HUES64 (cell line): Measurements from ENCODE around the gene CTNNA2.

Experiments used
- H3K27ac ChIP-seq: 2 replicates; pipeline ENCODE4 v1.7.0; 2013; ENCODE audit warnings: low read depth, low read length, inconsistent platforms
- H3K27me3 ChIP-seq: 2 replicates; pipeline ENCODE4 v1.6.1; 2013; ENCODE audit warnings: mild to moderate bottlenecking, low read length; ENCODE audit not compliant: insufficient read depth
- H3K36me3 ChIP-seq: 2 replicates; pipeline ENCODE4 v1.6.1; 2013; ENCODE audit warnings: mild to moderate bottlenecking, low read length; ENCODE audit not compliant: insufficient read depth
- H3K4me1 ChIP-seq: 2 replicates; pipeline ENCODE4 v1.6.1; 2013; ENCODE audit warnings: mild to moderate bottlenecking, low read length, moderate library complexity; ENCODE audit not compliant: insufficient read depth
- H3K4me3 ChIP-seq: 2 replicates; pipeline ENCODE4 v1.5.1; 2013; ENCODE audit warnings: mild to moderate bottlenecking, low read length, moderate library complexity
- H3K9ac ChIP-seq: 2 replicates; pipeline ENCODE4 v1.6.1; 2013; ENCODE audit warnings: mild to moderate bottlenecking, low read depth, low read length
- H3K9me3 ChIP-seq: 2 replicates; pipeline ENCODE4 v1.6.1; 2013; ENCODE audit warnings: low read depth, low read length; ENCODE audit not compliant: insufficient read depth
- WGBS: fragments of 150-250, 120-280 bp; methylation state at CpG from one replicate; pipeline ENCODE4 v1.1.7; 2013; ENCODE audit warnings: missing lambda C conversion rate; 5-methylcytosine and 5-hydroxymethylcytosine counted together

The CTNNA2 gene

DNA sequence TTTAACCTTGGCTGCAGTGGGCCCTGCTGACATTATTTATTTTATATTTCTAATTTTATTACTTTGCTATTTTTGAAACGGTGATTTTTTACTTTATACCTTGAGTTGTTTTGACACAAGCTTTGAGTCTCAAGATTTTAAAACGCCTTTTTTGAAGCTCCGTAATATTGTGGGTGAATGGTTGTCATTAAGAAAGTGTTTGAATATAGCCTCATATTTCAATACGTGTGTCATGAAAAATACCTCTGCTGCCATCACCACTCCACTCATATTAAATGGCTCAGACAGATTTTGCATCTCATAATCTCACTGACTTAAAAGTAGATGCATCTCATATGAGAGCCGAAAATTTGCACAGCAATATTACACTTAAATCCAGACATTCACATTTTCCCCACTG lies 106.6 kb downstream of the CTNNA2 start:
- H3K27ac ChIP-seq, result no peak overlapping the region

DNA sequence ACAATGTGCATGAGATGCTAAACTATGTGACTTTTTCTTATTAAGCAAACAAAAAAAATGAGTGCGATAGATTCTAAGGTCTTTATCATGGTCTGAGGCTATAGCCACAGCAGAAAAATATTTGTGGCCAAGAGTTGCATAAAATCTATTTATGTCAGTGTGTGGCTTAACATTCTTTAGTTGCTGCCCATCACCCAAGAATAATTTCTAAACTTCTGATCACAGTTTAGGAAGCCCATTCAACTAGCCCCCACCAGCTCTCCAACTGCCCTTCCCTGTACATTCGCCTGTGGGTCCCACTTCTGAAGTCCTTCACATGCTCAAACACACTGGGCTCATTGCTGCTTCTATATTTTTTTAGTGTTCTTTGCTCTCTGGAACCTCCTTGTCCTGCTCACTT lies 107.1 kb downstream of the CTNNA2 start:
- Histone ChIP-seq H3K9ac (no peak overlapping the region), H3K9me3 (no peaks in the 10 kb centered on the region), H3K27me3 (no peaks in the 10 kb centered on the region), H3K27ac (no peak overlapping the region), H3K4me3 (no peak overlapping the region), H3K4me1 (no peaks in the 10 kb centered on the region), H3K36me3 (no peaks in the 10 kb centered on the region)
- 93% methylated on average over 2 of the region's 2 CpGs for WGBS

More for the DNA sequence above, 106.6 kb downstream of the CTNNA2 start:
- H3K9ac ChIP-seq, result no peak overlapping the region
- no peaks in the 10 kb centered on the region for H3K36me3 ChIP-seq
- no peaks in the 10 kb centered on the region for H3K9me3 ChIP-seq
- no peaks in the 10 kb centered on the region for H3K27me3 ChIP-seq
- H3K4me1 ChIP-seq, result no peaks in the 10 kb centered on the region
- H3K4me3 ChIP-seq, result no peak overlapping the region
- WGBS, result 96% methylated on average over 5 of the region's 5 CpGs

DNA sequence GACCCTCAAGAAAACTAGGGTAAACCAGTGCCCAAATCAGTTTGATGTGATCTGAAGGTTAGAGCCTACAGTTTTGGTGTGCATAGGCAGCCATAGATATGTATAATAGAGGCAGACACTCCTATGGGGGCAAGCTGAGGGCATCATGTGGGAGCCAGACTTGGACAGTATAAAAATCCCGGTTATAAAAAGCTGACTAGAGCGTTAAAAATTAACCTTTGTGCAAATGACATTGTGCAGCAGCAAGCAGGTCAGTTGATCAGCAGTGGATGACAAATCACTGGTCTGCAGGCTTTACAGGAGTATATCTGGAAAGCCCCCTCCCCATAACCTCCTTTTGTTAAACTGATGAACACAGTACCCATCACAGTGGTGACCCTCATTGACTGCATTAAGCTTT lies 107.8 kb downstream of the CTNNA2 start:
- Histone ChIP-seq H3K9me3 (no peaks in the 10 kb centered on the region), H3K4me1 (no peaks in the 10 kb centered on the region), H3K4me3 (no peak overlapping the region), H3K36me3 (no peaks in the 10 kb centered on the region), H3K27ac (no peak overlapping the region), H3K27me3 (no peaks in the 10 kb centered on the region), H3K9ac (no peak overlapping the region)
- 96% methylated on average over 2 of the region's 2 CpGs for WGBS

DNA sequence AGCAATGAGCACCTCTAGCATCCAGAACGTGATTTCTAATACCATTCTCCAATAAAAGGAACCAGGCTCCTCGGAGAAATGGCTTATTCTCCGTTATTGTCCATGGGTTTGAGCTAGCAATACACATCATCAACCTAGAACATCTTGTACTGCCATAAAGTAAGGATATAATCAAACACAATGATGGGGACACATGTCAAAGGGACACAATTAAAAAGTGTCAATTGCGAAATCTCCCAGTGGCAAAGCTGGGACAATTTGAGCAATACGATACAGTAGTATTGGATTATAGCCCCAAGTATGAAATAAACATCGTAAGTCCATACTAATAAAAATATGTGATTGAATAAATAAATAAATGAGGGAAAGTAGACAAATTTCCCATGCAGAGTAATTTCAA lies 108.4 kb downstream of the CTNNA2 start:
- no peak overlapping the region for H3K27ac ChIP-seq
- H3K36me3 ChIP-seq, result no peaks in the 10 kb centered on the region
- no peak overlapping the region for H3K9ac ChIP-seq
- WGBS, result 96% methylated on average over 5 of the region's 6 CpGs
- no peaks in the 10 kb centered on the region for H3K9me3 ChIP-seq
- H3K4me1 ChIP-seq, result no peaks in the 10 kb centered on the region
- no peaks in the 10 kb centered on the region for H3K27me3 ChIP-seq
- no peak overlapping the region for H3K4me3 ChIP-seq

DNA sequence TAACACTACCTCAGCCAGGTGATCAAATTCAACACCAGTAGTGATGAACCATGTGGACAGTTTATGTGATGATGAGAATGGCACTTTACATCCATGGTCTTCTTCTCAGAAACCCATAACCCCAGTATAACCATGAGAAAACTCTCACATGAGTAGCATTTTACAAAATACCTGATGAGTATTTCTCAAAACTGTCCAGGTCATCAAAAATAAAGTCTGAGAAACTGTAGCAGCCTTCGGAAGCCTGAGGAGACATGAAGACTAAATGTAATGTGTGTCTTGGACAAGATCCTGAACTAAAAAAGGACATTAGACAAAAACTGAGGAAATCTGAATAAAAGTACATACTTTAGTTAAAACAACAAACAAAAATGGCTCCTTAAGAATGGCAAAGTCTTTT lies 108.9 kb downstream of the CTNNA2 start:
- Histone ChIP-seq H3K27me3 (no peaks in the 10 kb centered on the region), H3K9me3 (no peaks in the 10 kb centered on the region), H3K4me3 (no peak overlapping the region), H3K4me1 (no peaks in the 10 kb centered on the region), H3K9ac (no peak overlapping the region), H3K27ac (no peak overlapping the region), H3K36me3 (no peaks in the 10 kb centered on the region)
- 82% methylated on average over 1 of the region's 1 CpG for WGBS

DNA sequence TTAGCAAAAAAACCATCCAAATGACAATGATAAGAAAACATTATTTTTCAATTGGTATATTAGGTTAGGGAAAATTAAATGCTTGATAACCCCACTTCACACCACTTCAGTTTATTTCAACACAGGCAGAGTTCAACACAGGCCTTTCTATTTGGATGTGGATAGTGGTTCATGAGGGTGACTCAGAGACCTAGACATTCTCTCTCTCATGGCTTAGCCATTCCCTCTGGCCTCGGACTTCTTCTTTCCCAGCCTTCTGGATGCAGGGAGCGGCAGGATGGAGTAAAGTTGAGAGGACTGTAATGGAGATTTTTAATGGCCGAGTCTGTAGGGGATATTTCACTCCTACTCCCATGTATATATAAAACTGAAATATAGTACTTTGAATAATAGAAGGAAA lies 109.7 kb downstream of the CTNNA2 start:
- Histone ChIP-seq H3K9ac (no peak overlapping the region), H3K27me3 (no peaks in the 10 kb centered on the region), H3K9me3 (no peaks in the 10 kb centered on the region), H3K4me1 (no peaks in the 10 kb centered on the region), H3K27ac (no peak overlapping the region), H3K36me3 (no peaks in the 10 kb centered on the region), H3K4me3 (no peak overlapping the region)
- WGBS, result no CpG with 5 or more reads among the region's 3 CpGs

DNA sequence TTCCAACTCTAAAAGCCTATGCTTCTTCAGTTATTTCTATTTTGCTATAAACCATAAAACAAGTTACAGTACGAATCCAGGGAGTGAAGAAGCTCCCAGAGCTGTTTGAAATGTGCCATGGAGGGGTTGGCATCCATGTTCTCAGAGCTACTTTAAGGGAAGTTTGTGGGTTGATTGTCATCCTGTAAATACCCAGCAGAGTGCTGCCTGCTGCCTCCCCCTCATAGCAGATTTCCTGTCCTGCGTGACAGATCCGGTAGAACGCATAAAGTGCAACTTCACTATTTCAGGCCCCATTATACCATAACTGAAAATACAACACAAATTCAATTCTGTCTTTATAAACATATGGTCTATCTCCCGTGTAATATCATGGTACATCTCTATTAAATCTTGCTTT lies 114.4 kb downstream of the CTNNA2 start:
- Histone ChIP-seq H3K27ac (no peak overlapping the region), H3K4me3 (no peak overlapping the region), H3K9ac (no peak overlapping the region), H3K27me3 (no peaks in the 10 kb centered on the region), H3K9me3 (no peaks in the 10 kb centered on the region), H3K4me1 (peaks cover 9% of the 10 kb centered on the region; the same call in 1 of the 2 replicates), H3K36me3 (no peaks in the 10 kb centered on the region)
- 97% methylated on average over 4 of the region's 5 CpGs for WGBS

DNA sequence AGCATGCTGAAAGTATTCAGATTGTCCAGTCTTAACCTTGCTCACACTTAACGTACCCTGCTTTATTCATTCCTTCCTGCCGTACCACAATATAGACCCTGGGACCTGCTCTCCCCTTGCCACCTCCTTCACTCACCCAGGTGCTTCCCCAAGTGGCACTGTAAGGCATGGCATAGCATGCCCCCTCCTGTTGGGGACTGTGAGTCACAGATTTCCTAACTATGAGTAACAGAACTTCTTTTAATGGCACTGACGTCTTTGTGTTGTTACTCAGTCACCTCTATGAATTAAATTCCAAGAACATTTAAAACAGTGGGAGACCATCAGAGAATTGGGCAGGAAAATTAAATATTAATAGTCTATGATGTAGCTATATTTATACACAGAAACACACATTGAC lies 117.2 kb downstream of the CTNNA2 start:
- no peaks in the 10 kb centered on the region for H3K9me3 ChIP-seq
- no peak overlapping the region for H3K9ac ChIP-seq
- H3K27ac ChIP-seq, result no peak overlapping the region
- peaks cover 9% of the 10 kb centered on the region; the same call in 1 of the 2 replicates for H3K4me1 ChIP-seq
- no peak overlapping the region for H3K4me3 ChIP-seq
- WGBS, result 91% methylated on average over 3 of the region's 3 CpGs
- H3K36me3 ChIP-seq, result no peaks in the 10 kb centered on the region
- H3K27me3 ChIP-seq, result no peaks in the 10 kb centered on the region

DNA sequence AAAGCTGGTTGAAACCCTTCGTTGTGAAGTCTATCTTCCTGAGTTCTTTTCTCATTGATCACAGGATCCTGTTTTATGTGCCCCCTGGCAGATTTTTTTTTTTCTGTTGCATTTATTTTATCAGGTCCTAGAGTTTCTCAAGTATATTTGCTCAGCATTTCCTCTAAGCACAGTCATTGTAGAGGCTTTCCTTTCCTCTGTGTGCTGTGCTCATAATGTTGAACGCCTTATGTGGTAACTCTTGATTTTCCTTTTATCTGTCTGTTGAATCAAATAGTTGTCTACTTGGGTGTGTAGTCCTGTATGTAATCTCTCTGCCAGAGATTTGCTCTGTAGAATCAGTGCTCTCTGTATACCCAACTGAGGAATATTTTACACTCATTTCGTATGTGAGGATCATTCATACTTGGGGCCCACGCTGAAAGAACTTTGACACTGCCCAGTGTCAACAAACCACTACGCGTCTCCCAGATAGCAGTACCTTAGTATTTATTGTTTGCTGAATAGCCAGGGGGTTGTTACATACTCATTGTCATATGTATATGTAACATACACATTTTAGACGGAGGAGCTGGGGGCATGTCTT lies 118.2 kb downstream of the CTNNA2 start:
- WGBS, result 100% methylated on average over 6 of the region's 7 CpGs
- no peak overlapping the region for H3K27ac ChIP-seq
- no peak overlapping the region for H3K4me3 ChIP-seq
- H3K36me3 ChIP-seq, result no peaks in the 10 kb centered on the region
- H3K27me3 ChIP-seq, result no peaks in the 10 kb centered on the region
- no peak overlapping the region for H3K9ac ChIP-seq
- no peaks in the 10 kb centered on the region for H3K9me3 ChIP-seq
- peaks cover 9% of the 10 kb centered on the region; the same call in 1 of the 2 replicates for H3K4me1 ChIP-seq

DNA sequence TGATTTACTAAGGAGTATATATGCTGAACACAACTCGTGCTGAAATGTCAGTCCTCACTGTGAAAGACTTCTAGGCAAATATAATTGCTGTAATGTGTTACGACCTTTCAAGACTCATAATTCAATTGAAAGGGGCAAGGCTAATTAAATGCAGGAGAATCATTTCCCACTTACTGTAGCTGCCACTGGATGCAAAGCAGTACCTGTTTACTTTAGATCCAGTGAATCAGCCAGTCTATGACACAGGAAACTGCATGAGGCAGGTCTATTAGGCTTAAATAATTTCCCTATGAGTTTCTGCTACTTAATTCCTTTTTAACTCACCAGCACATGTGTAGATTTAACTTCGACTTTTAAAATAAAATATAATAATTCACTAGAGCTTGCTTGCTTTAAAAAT lies 125.6 kb downstream of the CTNNA2 start:
- no peaks in the 10 kb centered on the region for H3K9me3 ChIP-seq
- peaks cover 32% of the 10 kb centered on the region for H3K4me1 ChIP-seq
- WGBS, result 100% methylated on average over 2 of the region's 3 CpGs

DNA sequence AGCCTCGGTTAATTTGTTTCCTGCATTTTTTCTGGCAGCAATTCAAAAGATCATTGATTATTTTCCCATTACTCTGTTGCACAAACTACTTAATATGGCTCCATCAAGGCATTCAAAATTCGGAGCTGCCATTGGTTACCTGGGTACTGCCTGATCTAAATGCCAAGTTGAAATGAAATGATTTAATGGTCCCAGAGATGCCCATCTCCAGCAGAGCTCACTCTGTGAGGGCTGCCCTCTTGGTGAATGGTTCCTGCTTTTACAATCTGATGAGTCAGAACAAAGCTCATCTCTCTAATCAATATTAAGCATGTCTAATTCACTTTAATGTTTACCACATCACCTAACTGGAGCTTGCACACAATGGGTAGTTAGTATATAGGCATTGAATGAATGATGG lies 126.1 kb downstream of the CTNNA2 start:
- no peaks in the 10 kb centered on the region for H3K36me3 ChIP-seq
- H3K4me3 ChIP-seq, result no peak overlapping the region
- WGBS, result 93% methylated on average over 2 of the region's 2 CpGs
- peaks cover 32% of the 10 kb centered on the region for H3K4me1 ChIP-seq
- no peaks in the 10 kb centered on the region for H3K9me3 ChIP-seq
- H3K27ac ChIP-seq, result no peak overlapping the region
- no peaks in the 10 kb centered on the region for H3K27me3 ChIP-seq
- H3K9ac ChIP-seq, result no peak overlapping the region

More for the DNA sequence above, 125.6 kb downstream of the CTNNA2 start:
- H3K4me3 ChIP-seq, result no peak overlapping the region
- H3K27ac ChIP-seq, result no peak overlapping the region
- no peaks in the 10 kb centered on the region for H3K36me3 ChIP-seq
- H3K27me3 ChIP-seq, result no peaks in the 10 kb centered on the region
- H3K9ac ChIP-seq, result no peak overlapping the region

DNA sequence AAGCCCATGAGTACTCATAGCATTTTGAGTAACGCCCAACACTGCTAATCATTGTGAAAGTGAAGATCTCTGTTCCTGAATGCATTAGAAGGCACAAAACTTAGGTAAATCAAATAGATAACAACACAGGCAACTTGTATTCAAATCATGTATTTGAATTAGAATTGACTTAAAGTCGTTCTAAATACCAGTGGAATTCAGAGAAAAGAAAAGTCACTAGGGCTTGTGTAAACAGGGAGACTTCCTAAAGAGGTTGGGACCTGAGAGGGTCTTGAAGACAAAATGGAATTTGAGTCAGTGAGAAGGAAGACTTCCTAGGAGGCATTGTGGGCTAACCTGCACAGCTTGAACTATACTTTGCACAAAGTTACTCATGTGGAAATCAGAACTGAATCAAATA lies 127.2 kb downstream of the CTNNA2 start:
- peak overlapping the region; percentile 74; the same call in 1 of the 2 replicates for H3K27ac ChIP-seq
- no peak overlapping the region for H3K9ac ChIP-seq
- peaks cover 32% of the 10 kb centered on the region for H3K4me1 ChIP-seq
- 19% methylated on average over 2 of the region's 2 CpGs for WGBS
- H3K9me3 ChIP-seq, result no peaks in the 10 kb centered on the region
- H3K4me3 ChIP-seq, result no peak overlapping the region
- H3K27me3 ChIP-seq, result no peaks in the 10 kb centered on the region
- no peaks in the 10 kb centered on the region for H3K36me3 ChIP-seq
